ENCODE data around the gene PLD4.
"Not testable (repeated sequence)": the region's sequence is repeated elsewhere in the genome, so short reads cannot be mapped to it uniquely, and the experiment has no call there.

PLD4 gene

DNA sequence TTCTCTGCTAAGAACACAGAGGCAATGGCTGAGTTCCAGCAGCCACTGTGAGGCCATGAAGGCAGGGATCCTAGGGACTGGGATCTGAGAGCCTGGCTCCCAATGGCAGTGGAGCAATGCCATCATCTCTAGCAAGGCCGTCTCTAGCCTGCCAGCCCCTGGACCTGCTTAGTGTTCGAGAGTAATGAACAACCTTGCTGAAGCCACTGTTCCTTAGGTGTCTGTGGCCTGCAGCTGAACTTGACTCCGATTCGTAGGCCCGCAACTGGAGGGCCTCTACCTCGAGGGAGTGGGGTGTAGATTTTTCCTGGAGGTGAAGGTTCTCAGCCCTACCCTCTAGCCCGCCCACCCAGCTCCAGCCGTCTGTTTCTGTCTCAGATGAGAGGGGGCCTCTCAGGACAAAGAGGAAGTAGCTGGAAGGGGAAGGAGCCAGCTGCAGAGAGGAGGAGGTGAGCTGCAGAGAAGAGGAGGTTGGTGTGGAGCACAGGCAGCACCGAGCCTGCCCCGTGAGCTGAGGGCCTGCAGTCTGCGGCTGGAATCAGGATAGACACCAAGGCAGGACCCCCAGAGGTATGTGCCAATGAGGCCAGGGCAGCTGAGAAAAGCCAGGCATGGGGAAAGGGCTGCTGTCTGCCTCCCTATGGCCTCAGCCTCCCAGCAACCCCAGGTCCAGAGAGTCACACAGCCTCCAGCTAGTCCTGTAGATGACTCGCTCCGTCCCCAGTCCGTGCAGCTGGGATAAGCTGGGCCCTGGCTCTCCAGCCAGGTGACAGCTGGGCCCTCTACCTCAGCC lies at the start of gene PLD4:
Gene PLD4 (plus strand): TSS at position 459 of the 793 bp plus-strand sequence. CDS start 2,262 bp downstream, outside the sequence.
- peak; percentile 7 for DNase-seq

DNA sequence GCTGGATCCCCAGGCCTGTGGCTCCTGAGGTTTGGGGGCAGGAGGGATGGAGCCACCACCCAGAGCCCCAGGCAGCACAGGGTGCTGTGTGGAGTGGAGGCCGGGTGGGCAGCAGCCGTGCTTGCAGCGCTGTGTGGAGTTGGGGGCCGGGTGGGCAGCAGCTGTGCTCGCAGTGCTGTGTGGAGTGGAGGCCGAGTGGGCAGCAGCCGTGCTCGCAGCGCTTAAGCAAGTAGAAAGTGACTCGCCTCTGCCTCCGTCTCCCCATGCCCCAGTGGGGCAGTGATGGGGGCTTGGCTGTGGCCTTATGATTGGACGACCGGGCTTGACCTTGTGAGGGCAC lies 49.3 kb upstream of the PLD4 start:
- no peak for DNase-seq

- no peak for DNase-seq
These were observed 48.9 kb upstream of the PLD4 start for GRCh38 chr14:104875811-104876210.

DNA sequence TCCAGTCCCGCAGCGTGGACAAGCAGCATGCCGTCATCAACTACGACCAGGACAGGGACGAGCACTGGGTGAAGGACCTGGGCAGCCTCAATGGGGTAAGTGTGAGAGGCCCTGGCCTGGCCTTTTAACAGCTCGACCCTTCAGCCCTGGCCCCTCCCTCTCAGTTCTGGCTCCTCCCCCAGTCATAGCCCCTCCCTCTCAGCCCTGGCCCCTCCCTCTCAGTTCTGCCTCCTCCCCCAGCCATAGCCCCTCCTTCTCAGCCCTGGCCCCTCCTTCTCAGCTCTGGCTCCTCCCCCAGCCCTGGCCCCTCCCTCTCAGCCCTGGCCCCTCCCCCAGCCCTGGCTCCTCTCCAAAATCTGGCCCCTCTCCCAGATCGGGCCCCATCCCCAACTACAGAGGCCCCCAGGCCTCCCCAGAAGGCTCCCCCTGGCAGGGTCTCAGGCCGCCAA lies 48.4 kb upstream of the PLD4 start:
- no peak for DNase-seq

GRCh38 chr14:104877066-104877805 lies 47.4 kb upstream of the PLD4 start:
- DNase-seq: no peak

DNA sequence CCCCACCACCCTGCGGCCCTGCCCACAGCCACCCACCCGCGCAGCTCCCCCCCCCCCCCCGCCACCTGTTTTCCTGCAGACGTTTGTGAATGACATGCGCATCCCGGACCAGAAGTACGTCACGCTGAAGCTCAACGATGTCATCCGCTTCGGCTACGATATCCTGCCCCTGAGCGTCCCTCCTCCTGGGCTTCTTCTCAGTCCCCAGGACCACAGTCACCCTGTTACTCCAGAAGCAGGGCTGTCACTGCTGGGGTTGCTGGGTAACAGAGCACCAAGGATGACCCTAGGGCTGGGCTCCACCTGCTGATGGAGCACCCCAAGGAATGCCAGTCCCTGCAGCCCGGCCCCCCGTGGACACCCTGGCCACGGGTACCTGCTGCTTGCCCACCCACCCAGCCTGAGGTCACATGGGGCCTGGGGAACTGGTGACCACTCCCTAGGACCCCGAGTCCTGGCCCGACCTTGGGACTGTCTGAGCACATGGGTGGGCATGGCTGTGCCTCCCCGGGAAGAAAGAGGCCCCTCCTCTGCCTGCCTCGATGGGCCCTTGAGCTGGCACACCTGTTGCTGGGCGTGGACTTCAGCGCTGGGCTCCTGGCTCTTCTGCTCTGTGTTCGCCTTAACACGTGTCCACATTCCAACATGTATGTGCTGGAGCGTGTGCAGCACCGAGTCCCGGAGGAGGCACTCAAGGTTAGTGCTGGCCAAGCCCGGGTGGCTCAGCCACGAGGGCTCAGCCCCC lies 46.7 kb upstream of the PLD4 start:
- no peak for DNase-seq

GRCh38 chr14:104878582-104878981 lies 46.1 kb upstream of the PLD4 start:
- peak; percentile 58 for DNase-seq

DNA sequence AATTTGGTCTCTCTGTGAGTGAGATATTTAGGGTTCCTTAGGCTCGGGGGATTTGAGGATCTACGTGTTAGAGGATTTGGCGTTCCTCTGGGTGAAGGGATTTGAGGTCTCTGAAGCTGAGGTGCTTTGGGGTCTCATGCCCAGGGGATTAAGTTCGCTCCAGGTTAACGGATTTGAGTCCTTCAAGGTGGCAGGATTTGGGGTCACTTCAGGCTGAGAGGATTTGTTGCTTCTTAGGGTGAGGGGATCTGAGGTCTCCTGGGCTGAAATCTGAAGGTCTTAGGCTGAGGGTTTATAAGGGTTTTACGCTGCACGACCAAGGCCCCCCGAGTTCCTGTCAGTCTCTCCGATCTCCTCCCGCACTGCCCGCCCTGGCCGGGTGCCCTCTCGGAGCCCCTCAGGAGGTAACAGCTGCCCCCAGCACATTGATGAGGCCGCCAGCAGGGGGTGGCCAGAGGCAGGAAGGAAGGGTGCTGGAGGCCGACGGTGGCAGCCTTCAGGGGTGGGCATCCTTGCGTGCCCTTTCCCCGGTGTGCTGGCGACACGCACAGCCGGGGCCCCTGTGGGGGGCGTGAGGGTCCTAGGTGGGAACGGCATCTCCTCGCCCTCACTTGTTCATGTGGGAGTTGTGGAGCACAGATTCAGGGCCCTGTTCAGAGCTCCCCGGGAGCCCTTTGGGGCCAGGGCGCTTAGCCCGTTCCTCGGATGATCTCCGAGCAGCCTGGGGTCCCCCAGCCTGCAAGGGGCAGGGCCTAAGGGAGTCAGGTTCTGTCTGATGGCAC lies 45.3 kb upstream of the PLD4 start:
- no peak for DNase-seq

DNA sequence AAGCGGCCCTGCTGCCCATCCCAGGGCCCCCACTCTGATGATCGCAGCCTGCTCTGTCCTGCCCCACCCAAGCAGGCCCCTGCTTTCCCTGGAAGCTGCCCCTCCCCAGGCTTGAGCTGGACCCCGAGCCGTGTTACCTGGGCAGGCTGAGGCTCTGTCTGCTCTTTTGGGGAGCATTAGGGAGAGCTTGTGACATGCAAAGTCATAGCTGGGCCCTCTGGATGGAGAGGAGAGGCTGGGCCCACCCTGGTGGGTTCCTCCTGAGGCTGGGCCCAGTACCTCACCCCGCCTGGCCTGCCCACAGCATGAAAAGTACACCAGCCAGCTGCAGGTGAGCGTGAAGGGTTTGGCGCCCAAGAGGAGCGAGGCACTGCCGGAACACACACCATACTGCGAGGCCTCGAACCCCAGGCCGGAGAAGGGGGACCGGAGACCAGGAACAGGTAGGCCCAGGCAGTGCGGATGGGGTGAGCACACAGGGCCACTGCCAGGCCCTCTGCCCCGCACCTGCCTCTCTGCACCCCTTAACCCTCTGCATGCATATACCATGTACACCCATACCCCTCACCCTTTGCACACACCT lies 44.6 kb upstream of the PLD4 start:
- DNase-seq: no peak

DNA sequence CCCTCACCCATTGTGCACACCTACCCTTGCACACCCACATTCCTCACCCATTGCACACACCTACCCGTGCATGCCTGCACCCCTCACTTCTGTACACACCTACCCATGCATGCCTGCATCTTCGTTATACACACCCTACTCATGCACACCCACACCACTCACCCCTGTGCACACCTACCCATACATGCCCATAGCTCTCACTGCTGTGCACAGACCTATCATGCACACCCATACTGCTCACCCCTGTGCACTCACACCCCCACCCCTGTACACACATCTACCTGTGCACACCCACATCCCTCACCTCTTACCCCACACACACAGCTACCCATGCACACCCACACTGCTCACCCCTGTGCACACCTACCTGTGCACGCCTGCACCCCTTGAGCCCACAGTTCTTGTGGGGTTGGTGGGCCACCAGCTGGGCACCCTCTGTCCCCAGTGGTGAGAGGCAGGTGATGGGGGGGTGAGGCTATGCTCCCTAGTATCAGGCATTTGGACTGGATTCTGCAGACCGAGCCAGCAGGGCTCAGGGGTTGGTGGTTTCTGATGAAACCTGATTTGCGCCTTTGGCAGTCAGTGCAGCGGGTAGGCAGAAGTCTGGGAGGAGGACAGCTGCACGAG lies 44.0 kb upstream of the PLD4 start:
- DNase-seq: no peak

GRCh38 chr14:104881369-104881979 lies 43.2 kb upstream of the PLD4 start:
- peak; percentile 89 for DNase-seq

- DNase-seq: no peak
These were observed 42.2 kb upstream of the PLD4 start for GRCh38 chr14:104882325-104882973.

DNA sequence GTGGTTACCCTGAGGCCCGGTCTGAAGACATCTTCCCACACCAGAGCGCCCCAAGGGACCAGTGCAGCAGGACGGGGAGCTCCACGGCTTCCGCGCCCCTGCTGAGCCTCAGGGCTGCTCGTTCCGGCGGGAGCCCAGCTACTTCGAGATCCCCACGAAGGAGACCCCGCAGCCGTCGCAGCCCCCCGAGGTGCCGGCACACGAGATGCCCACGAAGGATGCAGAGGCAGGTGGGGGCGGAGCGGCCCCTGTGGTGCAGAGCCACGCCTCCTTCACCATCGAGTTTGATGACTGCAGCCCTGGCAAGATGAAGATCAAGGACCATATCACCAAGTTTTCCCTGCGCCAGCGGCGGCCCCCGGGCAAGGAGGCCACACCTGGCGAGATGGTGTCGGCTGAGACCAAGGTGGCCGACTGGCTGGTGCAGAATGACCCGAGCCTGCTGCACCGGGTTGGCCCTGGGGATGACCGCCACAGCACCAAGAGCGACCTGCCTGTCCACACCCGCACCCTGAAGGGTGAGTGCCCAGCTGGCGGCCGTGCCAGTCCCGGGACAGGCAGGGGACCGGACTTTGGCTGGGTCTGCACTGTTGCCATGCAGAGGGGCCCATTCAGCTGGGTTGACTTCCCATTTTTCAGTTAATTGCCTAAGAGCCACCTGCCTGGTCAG lies 41.6 kb upstream of the PLD4 start:
- DNase-seq: no peak

DNA sequence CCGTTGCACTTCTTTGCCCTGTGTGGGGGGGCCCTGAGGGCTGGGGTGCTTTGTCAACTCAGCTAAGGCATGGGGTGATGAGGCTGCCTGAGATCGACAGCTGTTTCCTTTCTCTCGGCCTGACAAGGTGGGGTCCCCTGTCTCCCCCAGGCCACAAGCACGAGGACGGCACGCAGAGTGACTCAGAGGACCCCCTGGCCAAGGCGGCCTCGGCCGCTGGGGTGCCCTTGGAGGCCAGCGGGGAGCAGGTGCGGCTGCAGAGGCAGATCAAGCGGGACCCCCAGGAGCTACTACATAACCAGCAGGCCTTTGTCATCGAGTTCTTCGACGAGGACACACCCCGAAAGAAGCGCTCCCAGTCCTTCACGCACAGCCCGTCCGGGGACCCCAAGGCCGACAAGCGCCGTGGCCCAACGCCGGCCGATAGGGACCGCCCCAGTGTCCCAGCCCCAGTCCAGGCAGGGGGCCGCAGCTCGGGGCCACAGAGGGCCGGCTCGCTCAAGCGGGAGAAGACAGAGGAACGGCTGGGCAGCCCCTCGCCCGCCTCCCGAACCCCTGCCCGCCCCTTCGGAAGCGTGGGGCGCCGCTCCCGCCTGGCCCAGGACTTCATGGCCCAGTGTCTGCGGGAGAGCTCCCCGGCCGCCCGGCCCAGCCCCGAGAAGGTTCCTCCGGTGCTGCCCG lies 40.9 kb upstream of the PLD4 start:
- DNase-seq: no peak

DNA sequence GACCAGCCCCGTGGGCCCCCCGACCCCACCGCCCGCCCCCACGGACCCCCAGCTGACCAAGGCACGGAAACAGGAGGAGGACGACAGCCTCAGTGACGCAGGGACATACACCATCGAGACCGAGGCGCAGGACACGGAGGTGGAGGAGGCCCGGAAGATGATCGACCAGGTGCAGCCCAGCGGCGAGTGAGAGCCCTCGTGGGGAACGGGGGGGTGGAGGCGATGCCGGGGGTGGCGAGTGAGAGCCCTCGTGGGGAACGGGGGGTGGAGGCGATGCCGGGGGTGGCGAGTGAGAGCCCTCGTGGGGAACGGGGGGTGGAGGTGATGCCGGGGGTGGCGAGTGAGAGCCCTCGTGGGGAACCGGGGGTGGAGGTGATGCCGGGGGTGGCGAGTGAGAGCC lies 40.3 kb upstream of the PLD4 start:
- not testable (repeated sequence) for DNase-seq

DNA sequence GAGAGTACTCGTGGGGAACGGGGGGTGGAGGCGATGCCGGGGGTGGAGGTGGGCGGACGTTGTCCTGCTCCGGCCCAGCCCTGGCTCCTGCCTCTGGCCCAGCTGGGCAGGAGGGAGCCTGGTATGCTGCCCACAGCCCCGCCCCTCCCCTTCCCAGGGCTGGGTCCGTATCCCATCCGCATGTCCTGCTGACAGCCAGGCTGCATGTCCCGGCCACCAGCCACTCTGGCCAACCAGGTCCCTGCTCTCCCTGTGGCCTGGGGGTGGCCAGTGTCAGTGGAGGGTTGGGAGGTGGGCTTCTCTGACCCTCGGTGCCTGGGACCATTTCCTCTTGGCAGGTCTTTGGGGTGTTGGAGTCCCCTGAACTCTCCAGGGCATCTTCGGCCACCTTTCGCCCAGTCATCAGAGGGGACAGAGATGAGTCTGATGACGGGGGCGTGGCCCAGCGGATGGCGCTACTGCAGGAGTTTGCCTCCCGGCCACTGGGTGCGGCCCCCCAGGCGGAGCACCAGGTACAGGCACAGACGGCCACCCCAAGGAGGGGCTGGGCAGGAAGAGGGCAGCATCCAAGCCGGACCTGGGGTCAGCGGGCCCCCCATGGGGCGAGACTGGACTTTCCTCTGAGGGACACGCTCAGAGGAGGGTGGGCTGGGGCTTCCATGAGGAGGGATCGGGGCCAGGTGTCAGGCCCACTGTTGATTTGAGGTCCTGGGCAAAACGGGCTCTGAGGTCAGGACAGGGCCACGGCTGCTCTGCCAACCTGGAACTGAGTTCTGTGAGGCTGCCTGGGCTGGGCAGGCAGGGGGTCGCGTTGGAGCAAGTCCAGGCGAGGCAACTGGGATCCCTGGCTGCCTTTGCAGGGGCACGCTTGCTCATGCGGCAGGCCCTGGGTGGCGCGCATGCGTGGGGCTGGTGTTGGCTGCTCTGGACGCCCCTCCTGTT lies 39.4 kb upstream of the PLD4 start:
- DNase-seq: no peak

DNA sequence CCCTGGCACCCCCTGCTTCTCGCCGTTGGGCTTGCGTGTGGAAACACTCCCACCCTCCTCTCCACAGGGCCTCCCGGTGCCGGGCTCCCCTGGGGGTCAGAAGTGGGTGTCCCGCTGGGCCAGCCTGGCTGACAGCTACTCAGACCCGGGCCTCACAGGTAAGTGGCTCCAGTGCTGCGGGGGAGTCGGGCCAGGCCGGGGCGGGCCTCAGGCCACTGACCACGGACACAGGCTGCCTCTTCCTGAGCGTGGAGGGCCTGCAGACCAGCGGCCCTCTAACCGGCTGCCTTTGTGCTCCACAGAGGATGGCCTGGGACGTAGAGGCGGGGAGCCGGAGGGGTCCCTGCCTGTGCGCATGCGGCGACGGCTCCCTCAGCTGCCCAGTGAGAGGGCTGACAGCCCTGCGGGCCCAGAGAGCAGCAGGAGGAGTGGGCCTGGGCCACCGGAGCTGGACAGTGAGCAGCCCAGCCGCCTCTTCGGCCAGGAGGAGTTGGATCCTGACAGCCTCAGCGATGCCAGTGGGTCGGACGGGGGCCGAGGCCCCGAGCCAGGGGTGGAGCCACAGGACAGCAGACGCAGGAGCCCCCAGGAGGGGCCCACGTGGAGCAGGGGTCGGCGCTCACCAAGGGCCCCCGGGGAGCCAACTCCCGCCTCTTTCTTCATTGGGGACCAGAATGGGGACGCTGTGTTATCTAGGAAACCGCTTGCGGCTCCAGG lies 38.5 kb upstream of the PLD4 start:
- no peak for DNase-seq

All from DMS 273 treated with DMSO at 0.1 percent for 48 hours (cell line).